H1 (cell line): ENCODE measurements around the gene SOX2.

Experiments
- ATF3 ChIP-seq: IDR thresholded peaks from 2 replicates; pipeline ENCODE4 v1.6.1; 2011; ENCODE audit warnings: low read depth, mild to moderate bottlenecking, low read length; ENCODE audit not compliant: insufficient read depth
- EZH2 ChIP-seq: fragments of 200-600 bp; sonication (generic); IDR thresholded peaks from 2 replicates; pipeline ENCODE4 v1.7.1; 2012; ENCODE audit warnings: low read depth, mild to moderate bottlenecking, moderate library complexity, low read length, inconsistent platforms; ENCODE audit not compliant: severe bottlenecking
- KDM1A ChIP-seq: fragments of 200-600, 300-600 bp; sonication (generic); IDR thresholded peaks from 2 replicates; pipeline ENCODE4 v1.7.1; 2016; ENCODE audit warnings: mild to moderate bottlenecking, low read length, borderline replicate concordance
- POLR2A ChIP-seq, 2 experiments: IDR thresholded peaks; 1 replicate in 1 of 2; 2 replicates in 1 of 2; pipeline ENCODE4 v1.6.1; 2011; ENCODE audit warnings: low read depth in 2 of 2, low read length in 2 of 2, mild to moderate bottlenecking in 2 of 2; ENCODE audit errors: control extremely low read depth in 1 of 2
- POLR2AphosphoS5 ChIP-seq: IDR thresholded peaks from 2 replicates; pipeline ENCODE4 v1.6.1; 2011; ENCODE audit warnings: low read depth, low read length
- TF ChIP-seq, protein P1 (sequence below), 3 experiments: IDR thresholded peaks; 1 replicate in 2 of 3; 2 replicates in 1 of 3; pipeline versions ENCODE4 v1.5.1 to v1.6.1; 2011; ENCODE audit warnings: low read length in 3 of 3, mild to moderate bottlenecking in 3 of 3, inconsistent platforms in 2 of 3, low read depth in 1 of 3, moderate library complexity in 1 of 3; ENCODE audit not compliant: insufficient read depth in 1 of 3; ENCODE audit errors: control extremely low read depth in 1 of 3
- TF ChIP-seq, protein P2 (sequence below): IDR thresholded peaks from 2 replicates; pipeline ENCODE4 v1.6.1; 2012; ENCODE audit warnings: low read length, inconsistent platforms

- no peak for TF ChIP-seq POLR2AphosphoS5
- no peak for TF ChIP-seq EZH2
- TF ChIP-seq, protein P1, sequence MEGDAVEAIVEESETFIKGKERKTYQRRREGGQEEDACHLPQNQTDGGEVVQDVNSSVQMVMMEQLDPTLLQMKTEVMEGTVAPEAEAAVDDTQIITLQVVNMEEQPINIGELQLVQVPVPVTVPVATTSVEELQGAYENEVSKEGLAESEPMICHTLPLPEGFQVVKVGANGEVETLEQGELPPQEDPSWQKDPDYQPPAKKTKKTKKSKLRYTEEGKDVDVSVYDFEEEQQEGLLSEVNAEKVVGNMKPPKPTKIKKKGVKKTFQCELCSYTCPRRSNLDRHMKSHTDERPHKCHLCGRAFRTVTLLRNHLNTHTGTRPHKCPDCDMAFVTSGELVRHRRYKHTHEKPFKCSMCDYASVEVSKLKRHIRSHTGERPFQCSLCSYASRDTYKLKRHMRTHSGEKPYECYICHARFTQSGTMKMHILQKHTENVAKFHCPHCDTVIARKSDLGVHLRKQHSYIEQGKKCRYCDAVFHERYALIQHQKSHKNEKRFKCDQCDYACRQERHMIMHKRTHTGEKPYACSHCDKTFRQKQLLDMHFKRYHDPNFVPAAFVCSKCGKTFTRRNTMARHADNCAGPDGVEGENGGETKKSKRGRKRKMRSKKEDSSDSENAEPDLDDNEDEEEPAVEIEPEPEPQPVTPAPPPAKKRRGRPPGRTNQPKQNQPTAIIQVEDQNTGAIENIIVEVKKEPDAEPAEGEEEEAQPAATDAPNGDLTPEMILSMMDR (IDR thresholded peaks at IDR 0.05; ENCODE audit: control extremely low read depth in 1 of 3, insufficient read depth in 1 of 3, low read depth in 1 of 3, low read length in 3 of 3) = no peak
- TF ChIP-seq POLR2A (IDR thresholded peaks at IDR 0.05; ENCODE audit: control extremely low read depth in 1 of 2, low read depth in 2 of 2, low read length in 2 of 2) = no peak
- TF ChIP-seq, protein P2, sequence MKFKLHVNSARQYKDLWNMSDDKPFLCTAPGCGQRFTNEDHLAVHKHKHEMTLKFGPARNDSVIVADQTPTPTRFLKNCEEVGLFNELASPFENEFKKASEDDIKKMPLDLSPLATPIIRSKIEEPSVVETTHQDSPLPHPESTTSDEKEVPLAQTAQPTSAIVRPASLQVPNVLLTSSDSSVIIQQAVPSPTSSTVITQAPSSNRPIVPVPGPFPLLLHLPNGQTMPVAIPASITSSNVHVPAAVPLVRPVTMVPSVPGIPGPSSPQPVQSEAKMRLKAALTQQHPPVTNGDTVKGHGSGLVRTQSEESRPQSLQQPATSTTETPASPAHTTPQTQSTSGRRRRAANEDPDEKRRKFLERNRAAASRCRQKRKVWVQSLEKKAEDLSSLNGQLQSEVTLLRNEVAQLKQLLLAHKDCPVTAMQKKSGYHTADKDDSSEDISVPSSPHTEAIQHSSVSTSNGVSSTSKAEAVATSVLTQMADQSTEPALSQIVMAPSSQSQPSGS = no peak
- no peak for TF ChIP-seq KDM1A
- no peak for TF ChIP-seq ATF3
These were observed 40.5 kb downstream of the SOX2 start for GRCh38 chr3:181752202-181752671.
